ENCODE results near the gene ATP2A2.

- TF ChIP-seq YY1 (IDR thresholded peaks at IDR 0.05; ENCODE audit: extremely low read depth, insufficient replicate concordance, low read depth, low read length), result no peak
- TF ChIP-seq EZH2 (IDR thresholded peaks at IDR 0.05), result no peak
- no peak for TF ChIP-seq POLR2AphosphoS5 (IDR thresholded peaks at IDR 0.05; ENCODE audit: low read depth, low read length)
- no peak for TF ChIP-seq POLR2A (IDR thresholded peaks at IDR 0.05; ENCODE audit: borderline replicate concordance, extremely low read depth, insufficient read depth, insufficient read length)
- TF ChIP-seq CTCF (IDR thresholded peaks at IDR 0.05 in 2 of 3, conservative IDR thresholded peaks at IDR 0.05 in 1 of 3; ENCODE audit: borderline replicate concordance in 1 of 3, insufficient read depth in 1 of 3, low read depth in 2 of 3, low read length in 2 of 3), result no peak
- TF ChIP-seq MAX (IDR thresholded peaks at IDR 0.05), result no peak
- no peak for TF ChIP-seq CEBPB (IDR thresholded peaks at IDR 0.05; ENCODE audit: low read depth)
- TF ChIP-seq ZNF274 (IDR thresholded peaks at IDR 0.05; ENCODE audit: low read depth, low read length), result no peak
- no peak for TF ChIP-seq EZH2phosphoT487 (IDR thresholded peaks at IDR 0.05; ENCODE audit: borderline replicate concordance)
- no peak for TF ChIP-seq ZBTB33 (IDR thresholded peaks at IDR 0.05; ENCODE audit: extremely low read depth, insufficient replicate concordance, low read length)
These were observed 80.2 kb downstream of the ATP2A2 start for GRCh38 chr12:110361216-110361615.
